Vagina (tissue), 2 donors: ENCODE results near the gene NOL4L. TPM values are rescaled to one million over a fixed set of nuclear protein-coding genes. Genes with fewer than 3 reads are reported as not detected.

Experiments
- DNase-seq, 2 donors: peaks; one replicate each; pipeline ENCODE4 v3.0.0-alpha.2; 2017; ENCODE audit errors: extremely low spot score in 2 of 2
- H3K27ac ChIP-seq: fragments of 200-600 bp; sonication (generic); one replicate; pipeline ENCODE4 v1.5.1; 2019
- H3K27me3 ChIP-seq: fragments of 200-600 bp; sonication (generic); one replicate; pipeline ENCODE4 v1.5.1; 2019
- H3K36me3 ChIP-seq, 2 donors: fragments of 200-600 bp; sonication (generic); one replicate each; pipeline ENCODE4 v1.5.1; 2017 to 2019
- H3K4me1 ChIP-seq: fragments of 200-600 bp; sonication (generic); one replicate; pipeline ENCODE4 v1.5.1; 2019
- H3K4me3 ChIP-seq, 2 donors: fragments of 200-600 bp; sonication (generic); 1 replicate in 1 of 2; 2 replicates in 1 of 2; pipeline ENCODE4 v1.5.1; 2016 to 2019
- H3K9me3 ChIP-seq: fragments of 200-600 bp; sonication (generic); one replicate; pipeline ENCODE4 v1.5.1; 2019
- CTCF ChIP-seq, 3 experiments: fragments of 450-650 bp in 2 of 3; fragments of 200-600 bp in 1 of 3; sonication (generic) in 1 of 3; IDR thresholded peaks; one replicate each; pipeline ENCODE4 v1.5.1; 2017 to 2019; ENCODE audit warnings: antibody characterized with exemption in 3 of 3, mild to moderate bottlenecking in 2 of 3, moderate library complexity in 2 of 3
- POLR2A ChIP-seq, 2 donors: fragments of 450-650 bp; IDR thresholded peaks; one replicate each; pipeline ENCODE4 v1.6.1; 2017; ENCODE audit warnings: antibody characterized with exemption in 2 of 2, mild to moderate bottlenecking in 2 of 2, moderate library complexity in 2 of 2
- POLR2AphosphoS5 ChIP-seq, 2 donors: sonication (generic); formaldehyde crosslinking; IDR thresholded peaks; one replicate each; pipeline ENCODE4 v1.9.0; 2017; ENCODE audit warnings: antibody characterized with exemption in 2 of 2, mild to moderate bottlenecking in 2 of 2, low read depth in 1 of 2; ENCODE audit not compliant: insufficient read depth in 1 of 2
- intact Hi-C: fragments of 100-400 bp; cut with DNase I; formaldehyde crosslinking; loops from one replicate; pipeline ENCODE4 v1.15.1; 2023
- total RNA-seq: library from RNA; depleted of rRNA; stranded (reverse); fragments of >200 nt; gene quantifications from one replicate; pipeline ENCODE4 v1.2.3, GENCODE V29; 2016

Gene NOL4L
- total RNA-seq, 1 donor from 2014 or later = 17.9 TPM

- Histone ChIP-seq H3K4me3 (no peak overlapping the region), H3K4me1 (no peaks in the 10 kb centered on the region), H3K36me3 (no peaks in the 10 kb centered on the region), H3K9me3 (no peaks in the 10 kb centered on the region), H3K27ac (no peak overlapping the region), H3K27me3 (no peaks in the 10 kb centered on the region)
- DNase-seq = no peak
- intact Hi-C loops = no loop called here
- TF ChIP-seq POLR2AphosphoS5 (IDR thresholded peaks at IDR 0.05; ENCODE audit: insufficient read depth in 1 of 2, low read depth in 1 of 2) (no peak), CTCF (IDR thresholded peaks at IDR 0.05) (no peak), POLR2A (IDR thresholded peaks at IDR 0.05) (no peak)
Measured at GRCh38 chr20:32606107-32606506, 21.0 kb upstream of the NOL4L start.

GRCh38 chr20:32605167-32605656 is 20.1 kb upstream of the NOL4L start:
- H3K27me3 ChIP-seq = no peaks in the 10 kb centered on the region
- intact Hi-C loops = no loop called here
- no peak for DNase-seq

GRCh38 chr20:32603046-32603726 is 18.1 kb upstream of the NOL4L start:
- TF ChIP-seq CTCF (IDR thresholded peaks at IDR 0.05) (no peak), POLR2A (IDR thresholded peaks at IDR 0.05) (no peak), POLR2AphosphoS5 (IDR thresholded peaks at IDR 0.05; ENCODE audit: insufficient read depth in 1 of 2, low read depth in 1 of 2) (no peak)
- Histone ChIP-seq H3K36me3 (no peaks in the 10 kb centered on the region), H3K9me3 (no peaks in the 10 kb centered on the region), H3K4me1 (no peaks in the 10 kb centered on the region), H3K27ac (no peak overlapping the region), H3K27me3 (no peaks in the 10 kb centered on the region), H3K4me3 (no peak overlapping the region)
- no peak for DNase-seq
- intact Hi-C loops = no loop called here

More at GRCh38 chr20:32605167-32605656, 20.1 kb upstream of the NOL4L start:
- H3K9me3 ChIP-seq = no peaks in the 10 kb centered on the region
- no peak overlapping the region for H3K4me3 ChIP-seq
- no peaks in the 10 kb centered on the region for H3K36me3 ChIP-seq
- no peaks in the 10 kb centered on the region for H3K4me1 ChIP-seq
- H3K27ac ChIP-seq = no peak overlapping the region
- TF ChIP-seq POLR2AphosphoS5 (IDR thresholded peaks at IDR 0.05; ENCODE audit: insufficient read depth in 1 of 2, low read depth in 1 of 2) = no peak
- TF ChIP-seq POLR2A (IDR thresholded peaks at IDR 0.05) = no peak
- no peak for TF ChIP-seq CTCF (IDR thresholded peaks at IDR 0.05)

GRCh38 chr20:32602273-32602672 is 17.1 kb upstream of the NOL4L start:
- intact Hi-C loops = no loop called here
- Histone ChIP-seq H3K4me3 (no peak overlapping the region), H3K27ac (no peak overlapping the region), H3K36me3 (no peaks in the 10 kb centered on the region), H3K4me1 (no peaks in the 10 kb centered on the region), H3K9me3 (no peaks in the 10 kb centered on the region), H3K27me3 (no peaks in the 10 kb centered on the region)
- TF ChIP-seq POLR2AphosphoS5 (IDR thresholded peaks at IDR 0.05; ENCODE audit: insufficient read depth in 1 of 2, low read depth in 1 of 2) = no peak
- no peak for TF ChIP-seq CTCF (IDR thresholded peaks at IDR 0.05)
- TF ChIP-seq POLR2A (IDR thresholded peaks at IDR 0.05) = no peak
- no peak for DNase-seq

- Histone ChIP-seq H3K36me3 (no peaks in the 10 kb centered on the region), H3K4me3 (no peak overlapping the region), H3K27ac (no peak overlapping the region), H3K4me1 (no peaks in the 10 kb centered on the region), H3K9me3 (no peaks in the 10 kb centered on the region), H3K27me3 (no peaks in the 10 kb centered on the region)
- TF ChIP-seq POLR2A (IDR thresholded peaks at IDR 0.05) (no peak), CTCF (IDR thresholded peaks at IDR 0.05) (no peak), POLR2AphosphoS5 (IDR thresholded peaks at IDR 0.05; ENCODE audit: insufficient read depth in 1 of 2, low read depth in 1 of 2) (no peak)
- no peak for DNase-seq
- intact Hi-C loops = no loop called here
Measured at GRCh38 chr20:32600681-32601237, 15.6 kb upstream of the NOL4L start.
